Neural cell (in vitro differentiated cells): ENCODE measurements around the gene SNRPN.

Source experiments
- CTCF ChIP-seq: fragments of 450-650 bp; IDR thresholded peaks from 2 replicates; pipeline ENCODE4 v1.5.1; 2014; ENCODE audit warnings: antibody characterized with exemption, mild to moderate bottlenecking, moderate library complexity; ENCODE audit not compliant: poor library complexity, severe bottlenecking
- EP300 ChIP-seq: fragments of 450-650 bp; conservative IDR thresholded peaks from 2 replicates; pipeline ENCODE4 v1.6.1; 2014; ENCODE audit warnings: antibody characterized with exemption, mild to moderate bottlenecking, moderate library complexity; ENCODE audit not compliant: poor library complexity, severe bottlenecking
- EZH2 ChIP-seq: fragments of 200-600, 300-800 bp; shearing (Covaris generic), sonication (generic); IDR thresholded peaks from 2 replicates; pipeline ENCODE4 v1.6.1; 2014; ENCODE audit warnings: antibody characterized with exemption, low read length, borderline replicate concordance, mild to moderate bottlenecking; ENCODE audit not compliant: insufficient read depth, poor library complexity, severe bottlenecking
- MXI1 ChIP-seq: fragments of 450-650 bp; conservative IDR thresholded peaks from 2 replicates; pipeline ENCODE4 v1.6.1; 2014; ENCODE audit warnings: antibody characterized with exemption, mild to moderate bottlenecking; ENCODE audit not compliant: poor library complexity, severe bottlenecking
- POLR2AphosphoS5 ChIP-seq: IDR thresholded peaks from 2 replicates; pipeline ENCODE4 v1.6.1; 2012
- RAD21 ChIP-seq: fragments of 450-650 bp; conservative IDR thresholded peaks from 2 replicates; pipeline ENCODE4 v1.6.1; 2014; ENCODE audit warnings: antibody characterized with exemption, mild to moderate bottlenecking, moderate library complexity
- REST ChIP-seq: IDR thresholded peaks from 2 replicates; pipeline ENCODE4 v1.6.1; 2012; ENCODE audit warnings: borderline replicate concordance
- TAF1 ChIP-seq: IDR thresholded peaks from 2 replicates; pipeline ENCODE4 v1.6.1; 2012; ENCODE audit warnings: low read depth

GRCh38 chr15:24986653-24987052 lies 31.9 kb downstream of the SNRPN start:
- TF ChIP-seq RAD21 (no peak), EP300 (no peak), CTCF (no peak), REST (no peak), POLR2AphosphoS5 (no peak), EZH2 (no peak), MXI1 (no peak), TAF1 (no peak)
